H9 (cell line): ENCODE measurements around the gene NCOA5. TPM values are rescaled to one million over a fixed set of nuclear protein-coding genes. Genes with fewer than 3 reads are reported as not detected.
"Not testable (repeated sequence)": the region's sequence is repeated elsewhere in the genome, so short reads cannot be mapped to it uniquely, and the experiment has no call there.

Experiments used
- DNase-seq: peaks from one replicate; pipeline ENCODE4 v3.0.0-alpha.2; 2017
- H2AFZ ChIP-seq: one replicate; pipeline ENCODE4 v1.6.1; 2013; ENCODE audit warnings: mild to moderate bottlenecking, low read length, control low read depth, moderate library complexity
- H2AK5ac ChIP-seq: 2 replicates; pipeline ENCODE4 v1.6.1; 2013; ENCODE audit warnings: low read length, control low read depth, mixed read lengths; ENCODE audit not compliant: insufficient read length
- H2BK120ac ChIP-seq: one replicate; pipeline ENCODE4 v1.6.1; 2013; ENCODE audit warnings: low read depth, mild to moderate bottlenecking, low read length, control low read depth, inconsistent platforms; ENCODE audit not compliant: poor library complexity, severe bottlenecking
- H2BK12ac ChIP-seq: 2 replicates; pipeline ENCODE4 v1.6.1; 2013; ENCODE audit warnings: low read length, control low read depth, mixed read lengths, low read depth; ENCODE audit not compliant: insufficient read length
- H2BK15ac ChIP-seq: 2 replicates; pipeline ENCODE4 v1.6.1; 2013; ENCODE audit warnings: low read depth, low read length, control low read depth
- H2BK20ac ChIP-seq: one replicate; pipeline ENCODE4 v1.6.1; 2013; ENCODE audit warnings: low read depth, mild to moderate bottlenecking, low read length, control low read depth, inconsistent platforms; ENCODE audit not compliant: poor library complexity, severe bottlenecking
- H2BK5ac ChIP-seq: 2 replicates; pipeline ENCODE4 v1.6.1; 2013; ENCODE audit warnings: low read length, control low read depth, mixed read lengths; ENCODE audit not compliant: insufficient read length
- H3K14ac ChIP-seq: 2 replicates; pipeline ENCODE4 v1.6.1; 2013; ENCODE audit warnings: low read length, control low read depth; ENCODE audit not compliant: insufficient read depth
- H3K18ac ChIP-seq: 2 replicates; pipeline ENCODE4 v1.6.1; 2013; ENCODE audit warnings: low read depth, mild to moderate bottlenecking, mixed read lengths, low read length, control low read depth; ENCODE audit not compliant: insufficient read length
- H3K23ac ChIP-seq: 2 replicates; pipeline ENCODE4 v1.6.1; 2013; ENCODE audit warnings: low read length, control low read depth, mixed read lengths, low read depth; ENCODE audit not compliant: insufficient read length
- H3K23me2 ChIP-seq: 2 replicates; pipeline ENCODE4 v1.6.1; 2013; ENCODE audit warnings: low read depth, mild to moderate bottlenecking, mixed read lengths, low read length, control low read depth; ENCODE audit not compliant: insufficient read length, poor library complexity, severe bottlenecking
- H3K27ac ChIP-seq: 2 replicates; pipeline ENCODE4 v1.5.1; 2013; ENCODE audit warnings: low read length, control low read depth, mixed read lengths, low read depth; ENCODE audit not compliant: insufficient read length
- H3K27me3 ChIP-seq: 2 replicates; pipeline ENCODE4 v1.6.1; 2013; ENCODE audit warnings: low read length, control low read depth, inconsistent platforms; ENCODE audit not compliant: insufficient read depth
- H3K4ac ChIP-seq: 2 replicates; pipeline ENCODE4 v1.6.1; 2013; ENCODE audit warnings: low read depth, mild to moderate bottlenecking, control low read depth, inconsistent platforms, low read length, moderate library complexity
- H3K4me1 ChIP-seq: 2 replicates; pipeline ENCODE4 v1.6.1; 2013; ENCODE audit warnings: low read length, control low read depth, inconsistent platforms; ENCODE audit not compliant: insufficient read depth
- H3K4me2 ChIP-seq: 2 replicates; pipeline ENCODE4 v1.6.1; 2013; ENCODE audit warnings: low read length, control low read depth, mixed read lengths; ENCODE audit not compliant: insufficient read length, insufficient read depth
- H3K56ac ChIP-seq: 2 replicates; pipeline ENCODE4 v1.6.1; 2013; ENCODE audit warnings: low read depth, mild to moderate bottlenecking, mixed read lengths, low read length, control low read depth; ENCODE audit not compliant: insufficient read length
- H3K79me1 ChIP-seq: 2 replicates; pipeline ENCODE4 v1.6.1; 2013; ENCODE audit warnings: low read depth, mild to moderate bottlenecking, moderate library complexity, low read length, control low read depth, inconsistent platforms; ENCODE audit not compliant: insufficient read depth, poor library complexity, severe bottlenecking
- H3K79me2 ChIP-seq: 2 replicates; pipeline ENCODE4 v1.6.1; 2013; ENCODE audit warnings: low read length, control low read depth, inconsistent platforms; ENCODE audit not compliant: insufficient read depth
- H3K9ac ChIP-seq: 2 replicates; pipeline ENCODE4 v1.6.1; 2013; ENCODE audit warnings: low read length, control low read depth, mixed read lengths; ENCODE audit not compliant: insufficient read length; ENCODE audit errors: extremely low read depth
- H3K9me3 ChIP-seq: one replicate; pipeline ENCODE4 v1.6.1; 2013; ENCODE audit warnings: low read depth, low read length, inconsistent platforms; ENCODE audit not compliant: control insufficient read depth
- H3T11ph ChIP-seq: one replicate; pipeline ENCODE4 v1.6.1; 2013; ENCODE audit warnings: mild to moderate bottlenecking, low read length, control low read depth, inconsistent platforms
- H4K20me1 ChIP-seq: one replicate; pipeline ENCODE4 v1.6.1; 2013; ENCODE audit not compliant: control insufficient read depth, insufficient read length, insufficient read depth
- H4K5ac ChIP-seq: 2 replicates; pipeline ENCODE4 v1.6.1; 2013; ENCODE audit warnings: low read depth, mild to moderate bottlenecking, mixed read lengths, low read length, control low read depth; ENCODE audit not compliant: insufficient read length
- H4K8ac ChIP-seq: replicated peaks from 2 replicates; pipeline ENCODE4 v1.6.1; 2013; ENCODE audit warnings: low read length, control low read depth, mixed read lengths, low read depth; ENCODE audit not compliant: insufficient read length
- H4K91ac ChIP-seq: 2 replicates; pipeline ENCODE4 v1.6.1; 2013; ENCODE audit warnings: low read depth, mild to moderate bottlenecking, moderate library complexity, mixed read lengths, low read length, control low read depth; ENCODE audit not compliant: insufficient read length
- H3K27ac Mint-ChIP-seq, 3 experiments: 2 replicates in 2 of 3; 3 replicates in 1 of 3; pipeline ENCODE4 v1.8.0; 2020 to 2021; ENCODE audit warnings: mixed read lengths in 3 of 3, mild to moderate bottlenecking in 1 of 3, moderate library complexity in 1 of 3
- H3K27me3 Mint-ChIP-seq: 2 replicates; pipeline ENCODE4 v1.8.0; 2021; ENCODE audit warnings: low read depth, mild to moderate bottlenecking, moderate library complexity, mixed read lengths
- H3K36me3 Mint-ChIP-seq, 3 experiments: 2 replicates in 2 of 3; 3 replicates in 1 of 3; pipeline ENCODE4 v1.8.0; 2020 to 2021; ENCODE audit warnings: low read depth in 3 of 3, mixed read lengths in 3 of 3; ENCODE audit not compliant: insufficient read depth in 1 of 3
- H3K4me1 Mint-ChIP-seq, 2 experiments: 2 replicates each; pipeline ENCODE4 v1.8.0; 2020; ENCODE audit warnings: mixed read lengths in 2 of 2
- H3K4me3 Mint-ChIP-seq, 2 experiments: 2 replicates in 1 of 2; 3 replicates in 1 of 2; pipeline ENCODE4 v1.8.0; 2020 to 2021; ENCODE audit warnings: mild to moderate bottlenecking in 2 of 2, mixed read lengths in 2 of 2, moderate library complexity in 1 of 2
- H3K9me3 Mint-ChIP-seq, 2 experiments: 2 replicates in 1 of 2; 3 replicates in 1 of 2; pipeline ENCODE4 v1.8.0; 2020; ENCODE audit warnings: mild to moderate bottlenecking in 2 of 2, mixed read lengths in 2 of 2, moderate library complexity in 1 of 2
- CTCF ChIP-seq: fragments of 200-600 bp; sonication (generic); conservative IDR thresholded peaks from 3 replicates; pipeline ENCODE4 v1.8.0; 2021; ENCODE audit warnings: antibody characterized with exemption, mild to moderate bottlenecking
- WGBS: extraction: QIAGEN DNeasy Blood & Tissue Kit; methylation state at CpG from one replicate; pipeline ENCODE4 v1.1.7; 2013; ENCODE audit warnings: missing lambda C conversion rate, low lambda C conversion rate, mixed read lengths; ENCODE audit not compliant: insufficient read length; ENCODE audit errors: extremely low coverage; 5-methylcytosine and 5-hydroxymethylcytosine counted together
- total RNA-seq: library from RNA; stranded (reverse); gene quantifications from 2 replicates; pipeline ENCODE4 v1.2.1, GENCODE V29; 2021

NCOA5 gene
- total RNA-seq, 1 experiment from 2014 or later = 55.7 TPM

- no peak; the same call in 2 of the 3 replicates for TF ChIP-seq CTCF
- no CpG with 5 or more reads among the region's 2 CpGs for WGBS
- H3K36me3 Mint-ChIP-seq = no peaks in the 10 kb centered on the region
- no peak overlapping the region for H3K56ac ChIP-seq
- no peak overlapping the region for H2BK5ac ChIP-seq
- no peaks in the 10 kb centered on the region for H4K20me1 ChIP-seq
- H3K14ac ChIP-seq = no peak overlapping the region
- H3K27ac ChIP-seq = no peak overlapping the region
- no peaks in the 10 kb centered on the region for H3K27me3 ChIP-seq
- no peak overlapping the region for H4K8ac ChIP-seq
- H3K27me3 Mint-ChIP-seq = peaks cover 8% of the 10 kb centered on the region
- peaks cover 4% of the 10 kb centered on the region; the same call in 1 of the 2 replicates for H3K79me2 ChIP-seq
- no peak overlapping the region for H2BK20ac ChIP-seq
- no peak for DNase-seq
- peaks cover 8 to 10% of the 10 kb centered on the region in 2 experiments for H3K4me1 Mint-ChIP-seq
- no peak overlapping the region for H2BK120ac ChIP-seq
- no peak overlapping the region for H2AFZ ChIP-seq
- no peak overlapping the region for H4K91ac ChIP-seq
- H3K27ac Mint-ChIP-seq = peak overlapping the region in 1 of 3 experiments; percentile 56; a peak in 1 of 7 replicates
- no peak overlapping the region for H2AK5ac ChIP-seq
- no peak overlapping the region for H2BK12ac ChIP-seq
- H3K79me1 ChIP-seq = peaks cover 3% of the 10 kb centered on the region
- H3K4me3 Mint-ChIP-seq = no peak overlapping the region
- peaks cover 0 to 3% of the 10 kb centered on the region in 2 experiments; a peak in 1 of 5 replicates for H3K9me3 Mint-ChIP-seq
- H3K23me2 ChIP-seq = peaks cover 8% of the 10 kb centered on the region
- no peak overlapping the region for H3K18ac ChIP-seq
- no peak overlapping the region for H3T11ph ChIP-seq
- no peak overlapping the region for H4K5ac ChIP-seq
- H2BK15ac ChIP-seq = no peak overlapping the region
- H3K4me1 ChIP-seq = no peaks in the 10 kb centered on the region
- H3K9me3 ChIP-seq = no peaks in the 10 kb centered on the region
- no peak overlapping the region for H3K23ac ChIP-seq
- H3K4ac ChIP-seq = no peak overlapping the region
- H3K4me2 ChIP-seq = no peak overlapping the region
- H3K9ac ChIP-seq = no peak overlapping the region
These were observed 3.8 kb upstream of the NCOA5 start for GRCh38 chr20:46093531-46093930.

GRCh38 chr20:46091622-46092535 is 2.1 kb upstream of the NCOA5 start:
- H3K23ac ChIP-seq, H3K9ac ChIP-seq, H2BK5ac ChIP-seq, H3K4me1 ChIP-seq, H3K27ac Mint-ChIP-seq, H2BK120ac ChIP-seq, H3K27me3 ChIP-seq, H3K23me2 ChIP-seq, H2BK20ac ChIP-seq, H4K91ac ChIP-seq, H2BK12ac ChIP-seq, H2BK15ac ChIP-seq, H3K56ac ChIP-seq, H3K9me3 ChIP-seq, H3K4me2 ChIP-seq, H3K27ac ChIP-seq, H4K20me1 ChIP-seq, H3K4ac ChIP-seq, H3K14ac ChIP-seq, H2AK5ac ChIP-seq, H4K5ac ChIP-seq, H3K4me3 Mint-ChIP-seq, H3K27me3 Mint-ChIP-seq, H2AFZ ChIP-seq, H3K9me3 Mint-ChIP-seq, H3K36me3 Mint-ChIP-seq, H4K8ac ChIP-seq, H3T11ph ChIP-seq, H3K79me1 ChIP-seq: not testable (repeated sequence)
- WGBS = no CpG with 5 or more reads among the region's 52 CpGs
- peak overlapping the region; percentile 7 for H3K18ac ChIP-seq
- peak; percentile 70 for DNase-seq
- H3K79me2 ChIP-seq = peaks cover 13% of the 10 kb centered on the region; the same call in 1 of the 2 replicates
- H3K4me1 Mint-ChIP-seq = peaks cover 14 to 19% of the 10 kb centered on the region in 2 experiments
